Measurements from ENCODE around the gene HOXA11. TPM values are rescaled to one million over a fixed set of nuclear protein-coding genes. Genes with fewer than 3 reads are reported as not detected.

The HOXA11 gene
- total RNA-seq, 1 experiment from 2014 or later, result 26.6 TPM

DNA sequence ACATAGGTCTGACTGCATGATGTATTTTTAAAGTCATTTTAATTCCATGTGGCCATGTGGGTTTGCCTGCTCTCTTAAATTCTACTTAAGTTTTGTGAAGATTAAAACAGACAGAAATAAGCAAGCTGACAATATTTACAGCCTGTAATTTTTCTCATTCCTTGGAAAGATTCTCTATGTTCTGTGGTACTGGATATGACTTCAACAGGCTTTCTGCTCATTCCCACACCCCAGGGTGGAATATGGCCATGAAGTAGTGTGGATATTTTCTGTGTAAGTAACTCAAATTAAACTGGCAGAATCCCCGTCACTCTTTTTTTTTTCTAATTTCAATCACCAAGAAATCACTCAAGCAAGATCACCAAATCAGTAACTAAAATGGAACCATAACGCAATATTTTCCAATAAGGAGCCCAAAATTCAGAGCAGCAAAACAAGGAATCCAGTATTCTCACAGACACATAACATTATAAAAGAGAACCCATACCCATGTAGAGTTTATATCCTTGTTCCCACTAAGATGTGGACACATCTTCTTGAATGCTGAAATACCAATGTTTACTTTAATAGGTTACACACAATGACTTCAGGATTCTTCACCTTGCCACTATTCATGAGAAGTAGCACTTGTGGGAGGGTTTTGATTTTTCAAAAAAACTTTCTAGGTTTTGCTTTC is 47.3 kb downstream of the HOXA11 start:
- intact Hi-C loops (cut with micrococcal nuclease), result no loop called here
- ChIA-PET POLR2A (ENCODE audit: unreplicated experiment) (no interaction called here), CTCF (no interaction called here)
- Histone ChIP-seq H3K36me3 (ENCODE audit: low read depth, low read length) (no peaks in the 10 kb centered on the region; the same call in 1 of the 2 replicates), H3K4me1 (ENCODE audit: insufficient read depth, low read length) (peaks cover 31% of the 10 kb centered on the region), H2AFZ (ENCODE audit: low read length) (no peak overlapping the region), H4K20me1 (ENCODE audit: low read length) (no peaks in the 10 kb centered on the region), H3K9me3 (ENCODE audit: low read length) (no peaks in the 10 kb centered on the region), H3F3A (ENCODE audit: low read length, unreplicated experiment) (no peaks in the 10 kb centered on the region), H3K9ac (ENCODE audit: low read length) (no peak overlapping the region), H3K79me2 (ENCODE audit: low read length) (peaks cover 11% of the 10 kb centered on the region), H3K27ac (ENCODE audit: low read length) (no peak overlapping the region), H3K9me2 (replicated peaks; ENCODE audit: low read length) (no peaks in the 10 kb centered on the region), H3K4me2 (ENCODE audit: low read length) (no peak overlapping the region), H3K4me3 (ENCODE audit: low read length) (no peak overlapping the region), H3K27me3 (ENCODE audit: low read length) (no peaks in the 10 kb centered on the region)
- BruUV-seq (replicated peaks), result no TSS peak
- DNase-seq (no peak), ATAC-seq (no peak)
- TF ChIP-seq, protein P1, sequence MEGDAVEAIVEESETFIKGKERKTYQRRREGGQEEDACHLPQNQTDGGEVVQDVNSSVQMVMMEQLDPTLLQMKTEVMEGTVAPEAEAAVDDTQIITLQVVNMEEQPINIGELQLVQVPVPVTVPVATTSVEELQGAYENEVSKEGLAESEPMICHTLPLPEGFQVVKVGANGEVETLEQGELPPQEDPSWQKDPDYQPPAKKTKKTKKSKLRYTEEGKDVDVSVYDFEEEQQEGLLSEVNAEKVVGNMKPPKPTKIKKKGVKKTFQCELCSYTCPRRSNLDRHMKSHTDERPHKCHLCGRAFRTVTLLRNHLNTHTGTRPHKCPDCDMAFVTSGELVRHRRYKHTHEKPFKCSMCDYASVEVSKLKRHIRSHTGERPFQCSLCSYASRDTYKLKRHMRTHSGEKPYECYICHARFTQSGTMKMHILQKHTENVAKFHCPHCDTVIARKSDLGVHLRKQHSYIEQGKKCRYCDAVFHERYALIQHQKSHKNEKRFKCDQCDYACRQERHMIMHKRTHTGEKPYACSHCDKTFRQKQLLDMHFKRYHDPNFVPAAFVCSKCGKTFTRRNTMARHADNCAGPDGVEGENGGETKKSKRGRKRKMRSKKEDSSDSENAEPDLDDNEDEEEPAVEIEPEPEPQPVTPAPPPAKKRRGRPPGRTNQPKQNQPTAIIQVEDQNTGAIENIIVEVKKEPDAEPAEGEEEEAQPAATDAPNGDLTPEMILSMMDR (conservative IDR thresholded peaks at IDR 0.05; ENCODE audit: low read depth, low read length), result no peak
- TF ChIP-seq EZH2phosphoT487 (IDR thresholded peaks at IDR 0.05; ENCODE audit: borderline replicate concordance, low read length) (no peak), EZH2 (IDR thresholded peaks at IDR 0.05; ENCODE audit: low read length, unreplicated experiment) (no peak)

DNA sequence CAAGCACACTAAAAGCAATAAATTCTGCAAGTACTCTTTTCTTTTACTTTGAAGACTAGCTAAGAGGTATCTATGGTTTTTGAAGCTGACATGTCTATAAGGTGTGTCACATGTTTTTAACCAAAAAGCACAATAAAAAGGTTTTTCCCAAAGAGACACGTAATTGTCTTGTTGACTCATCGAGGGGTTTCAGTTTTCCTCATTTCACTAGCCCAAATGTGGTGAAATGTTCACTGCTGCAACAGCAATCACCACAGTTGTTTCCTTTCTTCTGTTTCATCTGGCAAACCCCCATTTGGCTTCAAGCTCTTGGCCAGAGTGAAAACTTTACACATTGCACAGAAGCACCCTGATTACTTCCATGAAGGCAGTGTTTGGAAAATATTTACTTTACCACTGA is 50.6 kb downstream of the HOXA11 start:
- no TSS peak for BruUV-seq (replicated peaks)
- Histone ChIP-seq H3K36me3 (ENCODE audit: low read depth, low read length) (no peaks in the 10 kb centered on the region), H3K9me2 (replicated peaks; ENCODE audit: low read length) (no peaks in the 10 kb centered on the region), H3K9ac (ENCODE audit: low read length) (peak overlapping the region; percentile 15; the same call in 1 of the 2 replicates), H3K4me2 (ENCODE audit: low read length) (peak overlapping the region; percentile 64), H3K4me3 (ENCODE audit: low read length) (no peak overlapping the region), H3K4me1 (ENCODE audit: insufficient read depth, low read length) (peaks cover 45% of the 10 kb centered on the region), H3K27me3 (ENCODE audit: low read length) (no peaks in the 10 kb centered on the region), H4K20me1 (ENCODE audit: low read length) (no peaks in the 10 kb centered on the region), H3K27ac (ENCODE audit: low read length) (peak overlapping the region; percentile 87), H2AFZ (ENCODE audit: low read length) (no peak overlapping the region), H3K9me3 (ENCODE audit: low read length) (no peaks in the 10 kb centered on the region), H3F3A (ENCODE audit: low read length, unreplicated experiment) (no peaks in the 10 kb centered on the region), H3K79me2 (ENCODE audit: low read length) (peaks cover 34% of the 10 kb centered on the region)
- DNase-seq (peak; percentile 89), ATAC-seq (peak; percentile 53)
- CTCF ChIA-PET, result interaction anchor here (0.6 to 1.2 kb wide), 4 partner anchors 26 to 769 kb away, joined by 3 to 8 read pairs (median 4); no protein-coding TSS in a partner anchor
- TF ChIP-seq EZH2phosphoT487 (IDR thresholded peaks at IDR 0.05; ENCODE audit: borderline replicate concordance, low read length), result no peak
- TF ChIP-seq, protein P1 (conservative IDR thresholded peaks at IDR 0.05; ENCODE audit: low read depth, low read length), result no peak
- TF ChIP-seq EZH2 (IDR thresholded peaks at IDR 0.05; ENCODE audit: low read length, unreplicated experiment), result no peak
- intact Hi-C loops (cut with micrococcal nuclease), result loop anchor here (1.0 to 2.0 kb wide), 3 partner anchors 15 to 36 kb away; no protein-coding TSS in a partner anchor
- POLR2A ChIA-PET (ENCODE audit: unreplicated experiment), result interaction anchor here (0.5 to 1.5 kb wide), 7 partner anchors 14 to 997 kb away, joined by 3 to 21 read pairs (median 6); no protein-coding TSS in a partner anchor

Measured in PC-3 (cell line).